Measurements from ENCODE around the gene FAIM2.

FAIM2 gene

DNA sequence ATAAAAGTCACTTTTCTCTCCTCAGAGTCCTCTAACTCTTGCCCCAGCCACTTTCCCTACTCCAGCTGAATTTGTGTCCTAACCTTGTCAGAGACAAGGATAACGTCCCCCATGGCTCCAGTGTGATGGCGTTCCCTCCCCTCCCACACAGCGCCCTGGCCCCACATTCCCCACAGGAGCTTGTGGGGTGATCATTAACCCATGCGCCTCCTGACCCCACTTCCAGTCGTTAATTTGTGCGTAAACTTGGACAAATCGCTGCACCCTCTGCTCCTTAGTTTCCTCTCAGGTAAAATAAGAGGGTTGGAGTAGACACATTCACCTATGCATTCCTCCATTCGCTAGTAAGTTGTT is 37.9 kb downstream of the FAIM2 start:
- Histone ChIP-seq H3K27ac (replicated peaks) (no peak overlapping the region), H3K27me3 (ENCODE audit: insufficient read depth, poor library complexity, severe bottlenecking) (peaks cover 3% of the 10 kb centered on the region), H3K4me3 (replicated peaks; ENCODE audit: insufficient read depth, low read length) (no peak overlapping the region)
- no peak for TF ChIP-seq SPI1 (IDR thresholded peaks at IDR 0.05; ENCODE audit: borderline replicate concordance, low read depth)
- TF ChIP-seq REST (IDR thresholded peaks at IDR 0.05; ENCODE audit: insufficient replicate concordance, low read depth): no peak
- TF ChIP-seq POLR2AphosphoS5 (IDR thresholded peaks at IDR 0.05; ENCODE audit: low read depth): no peak
- TF ChIP-seq, protein P1, sequence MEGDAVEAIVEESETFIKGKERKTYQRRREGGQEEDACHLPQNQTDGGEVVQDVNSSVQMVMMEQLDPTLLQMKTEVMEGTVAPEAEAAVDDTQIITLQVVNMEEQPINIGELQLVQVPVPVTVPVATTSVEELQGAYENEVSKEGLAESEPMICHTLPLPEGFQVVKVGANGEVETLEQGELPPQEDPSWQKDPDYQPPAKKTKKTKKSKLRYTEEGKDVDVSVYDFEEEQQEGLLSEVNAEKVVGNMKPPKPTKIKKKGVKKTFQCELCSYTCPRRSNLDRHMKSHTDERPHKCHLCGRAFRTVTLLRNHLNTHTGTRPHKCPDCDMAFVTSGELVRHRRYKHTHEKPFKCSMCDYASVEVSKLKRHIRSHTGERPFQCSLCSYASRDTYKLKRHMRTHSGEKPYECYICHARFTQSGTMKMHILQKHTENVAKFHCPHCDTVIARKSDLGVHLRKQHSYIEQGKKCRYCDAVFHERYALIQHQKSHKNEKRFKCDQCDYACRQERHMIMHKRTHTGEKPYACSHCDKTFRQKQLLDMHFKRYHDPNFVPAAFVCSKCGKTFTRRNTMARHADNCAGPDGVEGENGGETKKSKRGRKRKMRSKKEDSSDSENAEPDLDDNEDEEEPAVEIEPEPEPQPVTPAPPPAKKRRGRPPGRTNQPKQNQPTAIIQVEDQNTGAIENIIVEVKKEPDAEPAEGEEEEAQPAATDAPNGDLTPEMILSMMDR (IDR thresholded peaks at IDR 0.05; ENCODE audit: insufficient read depth, low read length): no peak
- no peak for TF ChIP-seq GABPA (IDR thresholded peaks at IDR 0.05; ENCODE audit: low read depth)
- no peak for DNase-seq (ENCODE audit: low read depth in 1 of 2, low spot score in 1 of 2)

GRCh38 chr12:49865109-49865781 is 38.5 kb downstream of the FAIM2 start:
- peaks cover 3% of the 10 kb centered on the region for H3K27me3 ChIP-seq (ENCODE audit: insufficient read depth, poor library complexity, severe bottlenecking)
- DNase-seq (ENCODE audit: low read depth in 1 of 2, low spot score in 1 of 2): no peak
- H3K27ac ChIP-seq (replicated peaks): no peak overlapping the region
- H3K4me3 ChIP-seq (replicated peaks; ENCODE audit: insufficient read depth, low read length): no peak overlapping the region
- TF ChIP-seq REST (IDR thresholded peaks at IDR 0.05; ENCODE audit: insufficient replicate concordance, low read depth): no peak
- TF ChIP-seq SPI1 (IDR thresholded peaks at IDR 0.05; ENCODE audit: borderline replicate concordance, low read depth): no peak
- no peak for TF ChIP-seq GABPA (IDR thresholded peaks at IDR 0.05; ENCODE audit: low read depth)
- TF ChIP-seq, protein P1 (IDR thresholded peaks at IDR 0.05; ENCODE audit: insufficient read depth, low read length): no peak
- TF ChIP-seq POLR2AphosphoS5 (IDR thresholded peaks at IDR 0.05; ENCODE audit: low read depth): no peak

DNA sequence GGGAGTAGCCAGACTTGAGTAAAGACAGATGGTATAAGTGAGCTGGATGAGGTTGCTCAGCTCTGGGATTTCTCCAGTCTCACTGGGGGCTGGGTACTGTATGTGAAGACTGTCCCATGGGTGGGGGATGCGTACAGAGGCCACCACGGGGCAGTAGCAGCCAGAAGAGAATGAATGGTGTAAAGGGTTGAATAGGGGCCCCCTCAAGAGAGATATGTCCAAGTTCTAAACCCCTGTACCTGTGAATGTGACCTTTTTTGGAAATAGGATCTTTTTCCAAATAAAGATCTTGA is 39.0 kb downstream of the FAIM2 start:
- H3K27me3 ChIP-seq (ENCODE audit: insufficient read depth, poor library complexity, severe bottlenecking): peaks cover 3% of the 10 kb centered on the region
- no peak overlapping the region for H3K4me3 ChIP-seq (replicated peaks; ENCODE audit: insufficient read depth, low read length)
- no peak for TF ChIP-seq GABPA (IDR thresholded peaks at IDR 0.05; ENCODE audit: low read depth)
- no peak for TF ChIP-seq REST (IDR thresholded peaks at IDR 0.05; ENCODE audit: insufficient replicate concordance, low read depth)
- no peak for TF ChIP-seq SPI1 (IDR thresholded peaks at IDR 0.05; ENCODE audit: borderline replicate concordance, low read depth)
- TF ChIP-seq, protein P1 (IDR thresholded peaks at IDR 0.05; ENCODE audit: insufficient read depth, low read length): no peak
- TF ChIP-seq POLR2AphosphoS5 (IDR thresholded peaks at IDR 0.05; ENCODE audit: low read depth): no peak
- no peak overlapping the region for H3K27ac ChIP-seq (replicated peaks)
- DNase-seq (ENCODE audit: low read depth in 1 of 2, low spot score in 1 of 2): no peak
